WTC11 (cell line): ENCODE results near the gene CCDC77. TPM values are rescaled to one million over a fixed set of nuclear protein-coding genes. Genes with fewer than 3 reads are reported as not detected.

ENCODE experiments used
- ATAC-seq: fragments of 200-7000 bp; cut with Tn5 transposase; 2 replicates; pipeline ENCODE4 v1.10.0; 2021; ENCODE audit warnings: mild to moderate bottlenecking, moderate library complexity
- CTCF ChIA-PET: fragments of 300-600 bp; sonication (Branson Sonifier 250); formaldehyde crosslinking; loops from one replicate; lab custom pipeline; 2021; ENCODE audit warnings: antibody characterized with exemption; lab: Charles Lee
- POLR2A ChIA-PET: fragments of 350-600 bp; sonication (Branson Sonifier 250); formaldehyde crosslinking; loops from one replicate; lab custom pipeline; 2021; ENCODE audit warnings: antibody characterized with exemption; lab: Charles Lee
- DNase-seq: peaks from one replicate; pipeline ENCODE4 v3.0.0; 2021; ENCODE audit warnings: low spot score
- H3K27ac Mint-ChIP-seq: 2 replicates; pipeline ENCODE4 v1.8.0; 2021; ENCODE audit warnings: mixed read lengths
- H3K27me3 Mint-ChIP-seq: 2 replicates; pipeline ENCODE4 v1.8.0; 2021; ENCODE audit warnings: low read depth, mild to moderate bottlenecking, moderate library complexity, mixed read lengths
- H3K36me3 Mint-ChIP-seq: 2 replicates; pipeline ENCODE4 v1.8.0; 2021; ENCODE audit warnings: mixed read lengths
- H3K4me1 Mint-ChIP-seq: 2 replicates; pipeline ENCODE4 v1.8.0; 2022; ENCODE audit warnings: mixed read lengths
- H3K4me3 Mint-ChIP-seq: 2 replicates; pipeline ENCODE4 v1.8.0; 2021; ENCODE audit warnings: mild to moderate bottlenecking, moderate library complexity, mixed read lengths
- H3K9me3 Mint-ChIP-seq: 2 replicates; pipeline ENCODE4 v1.8.0; 2021; ENCODE audit warnings: mixed read lengths
- ATF2 ChIP-seq: sonication (generic); formaldehyde crosslinking; IDR thresholded peaks from 2 replicates; pipeline ENCODE4 v1.8.1; 2022; ENCODE audit warnings: low read depth, missing genetic modification reagents, borderline replicate concordance
- CBFB ChIP-seq: sonication (generic); formaldehyde crosslinking; IDR thresholded peaks from 2 replicates; pipeline ENCODE4 v1.8.1; 2022; ENCODE audit warnings: mild to moderate bottlenecking, low read depth, missing genetic modification reagents
- CREB1 ChIP-seq: sonication (generic); formaldehyde crosslinking; IDR thresholded peaks from 2 replicates; pipeline ENCODE4 v1.8.0; 2023; ENCODE audit warnings: mild to moderate bottlenecking, missing genetic modification reagents
- ETV6 ChIP-seq: sonication (generic); formaldehyde crosslinking; IDR thresholded peaks from 2 replicates; pipeline ENCODE4 v1.8.1; 2022; ENCODE audit warnings: mild to moderate bottlenecking, missing genetic modification reagents
- GABPB1 ChIP-seq: sonication (generic); formaldehyde crosslinking; IDR thresholded peaks from 2 replicates; pipeline ENCODE4 v1.8.1; 2023; ENCODE audit warnings: mild to moderate bottlenecking, missing genetic modification reagents
- GTF2I ChIP-seq: fragments of 250-450 bp; sonication (Bioruptor Pico); conservative IDR thresholded peaks from 2 replicates; pipeline ENCODE4 v1.4.0; 2021; ENCODE audit warnings: mild to moderate bottlenecking
- HMGA2 ChIP-seq: fragments of 250-450 bp; sonication (Bioruptor Pico); IDR thresholded peaks from 2 replicates; pipeline ENCODE4 v1.4.0; 2021; ENCODE audit warnings: mild to moderate bottlenecking, moderate library complexity
- JUN ChIP-seq: sonication (generic); formaldehyde crosslinking; IDR thresholded peaks from 2 replicates; pipeline ENCODE4 v1.8.0; 2023; ENCODE audit warnings: mild to moderate bottlenecking, missing genetic modification reagents
- RELA ChIP-seq: sonication (generic); formaldehyde crosslinking; IDR thresholded peaks from 2 replicates; pipeline ENCODE4 v1.8.1; 2022; ENCODE audit warnings: missing genetic modification reagents, mild to moderate bottlenecking, borderline replicate concordance
- RORB ChIP-seq: fragments of 250-450 bp; sonication (Bioruptor Pico); IDR thresholded peaks from 2 replicates; pipeline ENCODE4 v1.9.0; 2021; ENCODE audit warnings: mild to moderate bottlenecking
- SMAD3 ChIP-seq: sonication (generic); formaldehyde crosslinking; IDR thresholded peaks from 2 replicates; pipeline ENCODE4 v1.8.0; 2022; ENCODE audit warnings: missing genetic modification reagents, mild to moderate bottlenecking, borderline replicate concordance
- SP1 ChIP-seq: sonication (generic); formaldehyde crosslinking; conservative IDR thresholded peaks from 2 replicates; pipeline ENCODE4 v1.8.1; 2022; ENCODE audit warnings: missing genetic modification reagents
- STAT6 ChIP-seq: sonication (generic); formaldehyde crosslinking; conservative IDR thresholded peaks from 2 replicates; pipeline ENCODE4 v1.8.1; 2023; ENCODE audit warnings: mild to moderate bottlenecking, low read depth, missing genetic modification reagents, moderate library complexity
- TCF7 ChIP-seq: sonication (generic); formaldehyde crosslinking; IDR thresholded peaks from 2 replicates; pipeline ENCODE4 v1.8.0; 2022; ENCODE audit warnings: mild to moderate bottlenecking, low read depth, missing genetic modification reagents, moderate library complexity
- USF1 ChIP-seq: sonication (generic); formaldehyde crosslinking; IDR thresholded peaks from 2 replicates; pipeline ENCODE4 v1.8.0; 2022; ENCODE audit warnings: mild to moderate bottlenecking, missing genetic modification reagents
- ZMAT4 ChIP-seq: fragments of 250-450 bp; sonication (Bioruptor Pico); IDR thresholded peaks from 2 replicates; pipeline ENCODE4 v1.9.0; 2021; ENCODE audit warnings: mild to moderate bottlenecking
- ZNF138 ChIP-seq: sonication (generic); formaldehyde crosslinking; conservative IDR thresholded peaks from 2 replicates; pipeline ENCODE4 v1.8.1; 2022; ENCODE audit warnings: mild to moderate bottlenecking, moderate library complexity, missing genetic modification reagents
- ZNF232 ChIP-seq: sonication (generic); formaldehyde crosslinking; IDR thresholded peaks from 2 replicates; pipeline ENCODE4 v1.8.0; 2022; ENCODE audit warnings: mild to moderate bottlenecking, missing genetic modification reagents
- ZNF396 ChIP-seq: fragments of 250-450 bp; sonication (Bioruptor Pico); IDR thresholded peaks from 2 replicates; pipeline ENCODE4 v1.8.0; 2021; ENCODE audit warnings: mild to moderate bottlenecking, moderate library complexity, borderline replicate concordance
- ZNF671 ChIP-seq: fragments of 250-450 bp; sonication (Bioruptor Pico); IDR thresholded peaks from 2 replicates; pipeline ENCODE4 v1.8.0; 2021; ENCODE audit warnings: mild to moderate bottlenecking
- total RNA-seq: library from RNA; stranded (reverse); gene quantifications from 3 replicates; pipeline ENCODE4 v1.2.3, GENCODE V29; 2021

Gene CCDC77
- total RNA-seq, 1 experiment from 2014 or later = 24.2 TPM

GRCh38 chr12:480831-481816 lies 79.7 kb downstream of the CCDC77 start (continued):
- TF ChIP-seq GTF2I (CRISPR knock-in tag) = no peak
- no peak for TF ChIP-seq ATF2 (CRISPR knock-in tag)
- TF ChIP-seq ZNF138 = no peak
- no peak for TF ChIP-seq STAT6 (CRISPR knock-in tag)
- TF ChIP-seq SMAD3 (CRISPR knock-in tag) = no peak

- Mint-ChIP-seq H3K4me3 (no peak overlapping the region), H3K4me1 (no peaks in the 10 kb centered on the region), H3K9me3 (peaks cover 3% of the 10 kb centered on the region), H3K27me3 (no peaks in the 10 kb centered on the region)
- DNase-seq = no peak
- no peak for ATAC-seq
- POLR2A ChIA-PET = no interaction called here
- TF ChIP-seq SP1 (CRISPR knock-in tag) (no peak), ZMAT4 (no peak), GABPB1 (no peak), ZNF396 (CRISPR knock-in tag) (no peak), USF1 (no peak), RELA (CRISPR knock-in tag) (no peak), ETV6 (CRISPR knock-in tag) (no peak), HMGA2 (CRISPR knock-in tag) (no peak), CBFB (CRISPR knock-in tag) (no peak), ZNF671 (no peak), CREB1 (CRISPR knock-in tag) (no peak), TCF7 (CRISPR knock-in tag) (no peak), RORB (CRISPR knock-in tag) (no peak), JUN (CRISPR knock-in tag) (no peak), ZNF232 (CRISPR knock-in tag) (no peak)
- TF ChIP-seq, all 79 proteins: peak for 0
- CTCF ChIA-PET = no interaction called here
- Mint-ChIP-seq H3K36me3 (no peaks in the 10 kb centered on the region; the same call in 1 of the 2 replicates), H3K27ac (no peak overlapping the region)
These were observed 80.6 kb downstream of the CCDC77 start for GRCh38 chr12:482061-482460.
